SK-N-SH treated with all-trans-retinoic acid at 6 μM for 48 hours (cell line): ENCODE data around the gene SLX1A.
A peak's percentile ranks its signal among the peaks of the same experiment; 100 is the strongest.
"Not testable (repeated sequence)": the region's sequence is repeated elsewhere in the genome, so short reads cannot be mapped to it uniquely, and the experiment has no call there.

ENCODE experiments used
- CREB5 ChIP-seq: fragments of 250-450 bp; sonication (Bioruptor Pico); IDR thresholded peaks from 2 replicates; pipeline ENCODE4 v1.5.1; 2020; ENCODE audit warnings: low read depth, mild to moderate bottlenecking, moderate library complexity
- CSDC2 ChIP-seq: fragments of 250-450 bp; sonication (Bioruptor Pico); IDR thresholded peaks from 2 replicates; pipeline ENCODE4 v1.5.0; 2020; ENCODE audit warnings: mild to moderate bottlenecking, moderate library complexity
- CSRNP3 ChIP-seq: fragments of 250-450 bp; sonication (Bioruptor Pico); IDR thresholded peaks from 2 replicates; pipeline ENCODE4 v1.5.1; 2021; ENCODE audit warnings: mild to moderate bottlenecking, moderate library complexity
- ESRRG ChIP-seq: fragments of 250-450 bp; sonication (Bioruptor Pico); IDR thresholded peaks from 2 replicates; pipeline ENCODE4 v1.6.1; 2021; ENCODE audit warnings: mild to moderate bottlenecking
- ISL1 ChIP-seq: fragments of 250-450 bp; sonication (Bioruptor Pico); IDR thresholded peaks from 2 replicates; pipeline ENCODE4 v2.1.2; 2022; ENCODE audit warnings: mild to moderate bottlenecking, moderate library complexity
- PATZ1 ChIP-seq: fragments of 250-450 bp; sonication (Bioruptor Pico); IDR thresholded peaks from 2 replicates; pipeline ENCODE4 v1.8.0; 2020; ENCODE audit warnings: mild to moderate bottlenecking, moderate library complexity, borderline replicate concordance
- RARB ChIP-seq: fragments of 250-450 bp; sonication (Bioruptor Pico); IDR thresholded peaks from 2 replicates; pipeline ENCODE4 v1.8.0; 2021; ENCODE audit warnings: mild to moderate bottlenecking, moderate library complexity
- TCF4 ChIP-seq: fragments of 250-450 bp; sonication (Bioruptor Pico); IDR thresholded peaks from 2 replicates; pipeline ENCODE4 v1.8.0; 2021; ENCODE audit warnings: mild to moderate bottlenecking, moderate library complexity, borderline replicate concordance
- ZFP30 ChIP-seq: fragments of 450-650 bp; formaldehyde crosslinking; IDR thresholded peaks from 2 replicates; pipeline ENCODE4 v1.5.0; 2022; ENCODE audit warnings: mild to moderate bottlenecking, moderate library complexity
- ZNF565 ChIP-seq: fragments of 450-650 bp; formaldehyde crosslinking; conservative IDR thresholded peaks from 2 replicates; pipeline ENCODE4 v1.5.0; 2020; ENCODE audit warnings: low read depth, mild to moderate bottlenecking, moderate library complexity
- ZNF70 ChIP-seq: fragments of 450-650 bp; formaldehyde crosslinking; IDR thresholded peaks from 2 replicates; pipeline ENCODE4 v1.5.0; 2020; ENCODE audit warnings: mild to moderate bottlenecking, moderate library complexity

- TF ChIP-seq ZNF70 (CRISPR knock-in tag); ZFP30 (CRISPR knock-in tag); RARB (CRISPR knock-in tag); ESRRG (CRISPR knock-in tag); CREB5 (CRISPR knock-in tag); ISL1 (CRISPR knock-in tag); TCF4; ZNF565 (CRISPR knock-in tag); CSRNP3 (CRISPR knock-in tag); CSDC2 (CRISPR knock-in tag): not testable (repeated sequence)
- TF ChIP-seq PATZ1 (CRISPR knock-in tag), result 0 out of 2 replicates have a peak, but pooled peaks have one; percentile 25
These were observed 13.5 kb downstream of the SLX1A start for GRCh38 chr16:30207063-30207704.
